ENCODE data around the gene GLCE.

- no peak for TF ChIP-seq CTCF (IDR thresholded peaks at IDR 0.05)
- no peak for TF ChIP-seq POLR2A (IDR thresholded peaks at IDR 0.05)
These were observed 49.2 kb downstream of the GLCE start for GRCh38 chr15:69209661-69210060.

Data from Peyer's patch (tissue), 4 donors.